GM12801 (cell line): Measurements from ENCODE around the gene TMEM192.

Experiments
- CTCF ChIP-seq: IDR thresholded peaks from one replicate; pipeline ENCODE4 v1.5.1; 2011; ENCODE audit warnings: control low read depth; ENCODE audit not compliant: insufficient read length; ENCODE audit errors: extremely low read depth

TMEM192 gene

GRCh38 chr4:165094873-165095272 is 17.8 kb downstream of the TMEM192 start:
- no peak for TF ChIP-seq CTCF

- no peak for TF ChIP-seq CTCF
These were observed 24.3 kb downstream of the TMEM192 start for GRCh38 chr4:165088366-165088765.

- no peak for TF ChIP-seq CTCF
These were observed 26.7 kb downstream of the TMEM192 start for GRCh38 chr4:165085946-165086345.

GRCh38 chr4:165079476-165079875 is 33.2 kb downstream of the TMEM192 start:
- no peak for TF ChIP-seq CTCF

GRCh38 chr4:165077034-165077578 is 35.6 kb downstream of the TMEM192 start:
- no peak for TF ChIP-seq CTCF

- TF ChIP-seq CTCF = no peak
These were observed 42.1 kb downstream of the TMEM192 start for GRCh38 chr4:165070560-165070959.

GRCh38 chr4:165060938-165061337 is 51.7 kb downstream of the TMEM192 start:
- no peak for TF ChIP-seq CTCF
